H1 (cell line): ENCODE results near the gene MAN2C1. TPM values are rescaled to one million over a fixed set of nuclear protein-coding genes. Genes with fewer than 3 reads are reported as not detected.

Experiments
- CTCF ChIA-PET: fragments of 300-600 bp; sonication (Branson Sonifier 250); formaldehyde crosslinking; loops from one replicate; lab custom pipeline; 2021; ENCODE audit not compliant: partially characterized antibody; lab: Charles Lee
- POLR2A ChIA-PET: fragments of 300-600 bp; sonication (Branson Sonifier 250); formaldehyde crosslinking; loops from one replicate; lab custom pipeline; 2021; ENCODE audit warnings: inconsistent platforms; ENCODE audit not compliant: partially characterized antibody; lab: Charles Lee
- DNase-seq, 2 experiments: peaks; one replicate each; pipeline versions ENCODE4 v3.0.0 to v3.0.0-alpha.2; 2010 to 2022; ENCODE audit warnings: low spot score in 2 of 2, low read depth in 1 of 2, mixed read lengths in 1 of 2
- FAIRE-seq: peaks from 2 replicates; lab custom pipeline; 2011; peaks lifted over from hg19 to GRCh38; lab: Jason Lieb, UNC
- H2AFZ ChIP-seq: 2 replicates; pipeline ENCODE4 v1.8.1; 2012; ENCODE audit warnings: low read length, inconsistent platforms
- H2AK5ac ChIP-seq: 2 replicates; pipeline ENCODE4 v1.6.1; 2013; ENCODE audit warnings: low read depth, low read length
- H2BK120ac ChIP-seq: replicated peaks from 2 replicates; pipeline ENCODE3; 2013; ENCODE audit warnings: low read depth, low read length, inconsistent platforms
- H2BK12ac ChIP-seq: 2 replicates; pipeline ENCODE4 v1.6.1; 2013; ENCODE audit warnings: low read depth, low read length
- H2BK15ac ChIP-seq: 2 replicates; pipeline ENCODE4 v1.6.1; 2013; ENCODE audit warnings: low read length
- H2BK20ac ChIP-seq: 2 replicates; pipeline ENCODE4 v1.6.1; 2013; ENCODE audit warnings: low read length
- H2BK5ac ChIP-seq: 2 replicates; pipeline ENCODE4 v1.6.1; 2013; ENCODE audit warnings: low read depth, low read length
- H3K14ac ChIP-seq: 2 replicates; pipeline ENCODE4 v1.6.1; 2013; ENCODE audit warnings: inconsistent platforms; ENCODE audit not compliant: insufficient read length
- H3K18ac ChIP-seq: 2 replicates; pipeline ENCODE4 v1.6.1; 2013; ENCODE audit warnings: low read length; ENCODE audit errors: extremely low read depth
- H3K23ac ChIP-seq: 2 replicates; pipeline ENCODE4 v1.6.1; 2013; ENCODE audit warnings: inconsistent platforms; ENCODE audit not compliant: insufficient read length
- H3K23me2 ChIP-seq: 2 replicates; pipeline ENCODE4 v1.6.1; 2013; ENCODE audit warnings: low read depth, low read length
- H3K27ac ChIP-seq: 2 replicates; pipeline ENCODE4 v1.6.1; 2011; ENCODE audit warnings: low read depth, low read length, inconsistent platforms
- H3K27me3 ChIP-seq, 4 experiments: replicated peaks in 1 of 4; 1 replicate in 1 of 4; 2 replicates in 3 of 4; pipeline versions ENCODE4 v1.6.1 to v1.8.1; 2011 to 2013; ENCODE audit warnings: low read length in 3 of 4, mild to moderate bottlenecking in 3 of 4, inconsistent platforms in 2 of 4, mixed read lengths in 2 of 4, moderate library complexity in 1 of 4; ENCODE audit not compliant: control insufficient read depth in 3 of 4, insufficient read depth in 3 of 4; ENCODE audit errors: extremely low read depth in 1 of 4
- H3K36me3 ChIP-seq, 4 experiments: 2 replicates each; pipeline versions ENCODE4 v1.6.1 to v1.8.1; 2011 to 2013; ENCODE audit warnings: mild to moderate bottlenecking in 4 of 4, low read length in 3 of 4, moderate library complexity in 2 of 4, control low read depth in 1 of 4, inconsistent platforms in 1 of 4; ENCODE audit not compliant: insufficient read depth in 4 of 4, control insufficient read depth in 2 of 4
- H3K4ac ChIP-seq: replicated peaks from 2 replicates; pipeline ENCODE3; 2013; ENCODE audit warnings: low read length, low read depth, mixed read lengths, inconsistent platforms; ENCODE audit not compliant: insufficient read length
- H3K4me1 ChIP-seq, 4 experiments: replicated peaks in 1 of 4; 1 replicate in 1 of 4; 2 replicates in 3 of 4; pipeline versions ENCODE4 v1.6.1 to v1.8.1; 2011 to 2013; ENCODE audit warnings: low read length in 3 of 4, inconsistent platforms in 2 of 4, mixed read lengths in 1 of 4; ENCODE audit not compliant: insufficient read depth in 4 of 4, control insufficient read depth in 3 of 4
- H3K4me2 ChIP-seq, 2 experiments: 2 replicates each; pipeline versions ENCODE4 v1.6.1 to v1.8.1; 2011 to 2013; ENCODE audit warnings: low read depth in 2 of 2, low read length in 2 of 2, control low read depth in 1 of 2, inconsistent platforms in 1 of 2, mild to moderate bottlenecking in 1 of 2; ENCODE audit not compliant: insufficient read depth in 1 of 2
- H3K4me3 ChIP-seq, 4 experiments: fragments of 200-600, 300-600 bp in 1 of 4; sonication (generic), shearing (Covaris generic), sonication (Bioruptor Twin) in 1 of 4; 2 replicates each; pipeline versions ENCODE4 v1.5.1 to v1.8.1; 2011 to 2016; ENCODE audit warnings: low read length in 4 of 4, low read depth in 3 of 4, control low read depth in 2 of 4, inconsistent platforms in 2 of 4, mild to moderate bottlenecking in 2 of 4, mixed read lengths in 1 of 4, moderate library complexity in 1 of 4; ENCODE audit not compliant: insufficient read depth in 2 of 4; ENCODE audit errors: extremely low read depth in 1 of 4
- H3K56ac ChIP-seq: replicated peaks from 2 replicates; pipeline ENCODE3; 2013; ENCODE audit warnings: low read depth, mild to moderate bottlenecking, mixed read lengths, low read length, inconsistent platforms; ENCODE audit not compliant: insufficient read length
- H3K79me1 ChIP-seq: 2 replicates; pipeline ENCODE4 v1.6.1; 2013; ENCODE audit warnings: low read depth, low read length, control low read depth
- H3K79me2 ChIP-seq, 2 experiments: 2 replicates each; pipeline versions ENCODE4 v1.6.1 to v1.8.1; 2012 to 2013; ENCODE audit warnings: low read length in 2 of 2, mild to moderate bottlenecking in 2 of 2, inconsistent platforms in 1 of 2; ENCODE audit not compliant: insufficient read depth in 2 of 2, control insufficient read depth in 1 of 2
- H3K9ac ChIP-seq, 4 experiments: replicated peaks in 1 of 4; 1 replicate in 1 of 4; 2 replicates in 3 of 4; pipeline versions ENCODE4 v1.6.1 to v1.8.1; 2011 to 2013; ENCODE audit warnings: low read depth in 3 of 4, low read length in 3 of 4, control low read depth in 2 of 4, mild to moderate bottlenecking in 2 of 4, moderate library complexity in 2 of 4, inconsistent platforms in 1 of 4; ENCODE audit errors: extremely low read depth in 1 of 4
- H3K9me3 ChIP-seq, 2 experiments: 2 replicates each; pipeline versions ENCODE4 v1.6.1 to v1.8.1; 2012 to 2013; ENCODE audit warnings: mild to moderate bottlenecking in 2 of 2, moderate library complexity in 2 of 2, control low read depth in 1 of 2, inconsistent platforms in 1 of 2, low read depth in 1 of 2, low read length in 1 of 2, mixed read lengths in 1 of 2; ENCODE audit not compliant: insufficient read depth in 2 of 2
- H4K20me1 ChIP-seq, 2 experiments: replicated peaks in 1 of 2; 2 replicates each; pipeline versions ENCODE3 to v1.8.1; 2011 to 2013; ENCODE audit warnings: inconsistent platforms in 2 of 2, low read length in 2 of 2, mild to moderate bottlenecking in 1 of 2; ENCODE audit not compliant: insufficient read depth in 2 of 2, control insufficient read depth in 1 of 2
- H4K5ac ChIP-seq: 2 replicates; pipeline ENCODE4 v1.6.1; 2013; ENCODE audit warnings: low read length, low read depth, mixed read lengths, inconsistent platforms; ENCODE audit not compliant: insufficient read length
- H4K8ac ChIP-seq: 2 replicates; pipeline ENCODE4 v1.8.0; 2013; ENCODE audit warnings: mild to moderate bottlenecking, moderate library complexity, low read length, inconsistent platforms; ENCODE audit not compliant: insufficient read depth; ENCODE audit errors: extremely low read depth
- H4K91ac ChIP-seq: replicated peaks from 2 replicates; pipeline ENCODE3; 2013; ENCODE audit warnings: low read length, mixed read lengths, inconsistent platforms; ENCODE audit not compliant: insufficient read length
- ASH2L ChIP-seq: fragments of 200-600, 300-600 bp; sonication (generic); IDR thresholded peaks from one replicate; pipeline ENCODE4 v1.7.1; 2017; ENCODE audit warnings: low read length
- CHD1 ChIP-seq: IDR thresholded peaks from 2 replicates; pipeline ENCODE4 v1.6.1; 2012; ENCODE audit warnings: low read depth, low read length, improper control_type of control experiment
- CHD2 ChIP-seq: IDR thresholded peaks from 2 replicates; pipeline ENCODE4 v1.6.1; 2012; ENCODE audit warnings: low read length, improper control_type of control experiment
- EGR1 ChIP-seq: IDR thresholded peaks from 2 replicates; pipeline ENCODE4 v1.6.1; 2011; ENCODE audit warnings: low read depth, low read length, borderline replicate concordance
- HDAC6 ChIP-seq: IDR thresholded peaks from one replicate; pipeline ENCODE4 v1.7.1; 2012; ENCODE audit warnings: low read depth, mild to moderate bottlenecking, inconsistent platforms, low read length, moderate library complexity
- KDM1A ChIP-seq: fragments of 200-600, 300-600 bp; sonication (generic); IDR thresholded peaks from 2 replicates; pipeline ENCODE4 v1.7.1; 2016; ENCODE audit warnings: mild to moderate bottlenecking, low read length, borderline replicate concordance
- KDM4A ChIP-seq: IDR thresholded peaks from one replicate; pipeline ENCODE4 v1.7.1; 2012; ENCODE audit warnings: low read depth, mild to moderate bottlenecking, moderate library complexity, low read length, inconsistent platforms; ENCODE audit not compliant: severe bottlenecking
- SP4 ChIP-seq: IDR thresholded peaks from 2 replicates; pipeline ENCODE4 v1.6.1; 2012; ENCODE audit warnings: low read length, inconsistent platforms
- TBP ChIP-seq: IDR thresholded peaks from 2 replicates; pipeline ENCODE4 v1.6.1; 2011; ENCODE audit warnings: low read depth, low read length, improper control_type of control experiment
- TCF12 ChIP-seq: IDR thresholded peaks from 2 replicates; pipeline ENCODE4 v1.6.1; 2011; ENCODE audit warnings: low read depth, mild to moderate bottlenecking, low read length
- WGBS, 2 experiments: shearing (Covaris generic) in 1 of 2; methylation state at CpG; one replicate each; pipeline versions ENCODE4 v1.1.6 to v1.1.7; 2013 to 2015; ENCODE audit warnings: low lambda C conversion rate in 2 of 2, mixed read lengths in 2 of 2, inconsistent platforms in 1 of 2, low coverage in 1 of 2, missing lambda C conversion rate in 1 of 2; ENCODE audit not compliant: insufficient replicate concordance in 2 of 2, insufficient coverage in 1 of 2, insufficient read length in 1 of 2; ENCODE audit errors: extremely low coverage in 1 of 2, missing lambda C conversion rate in 1 of 2; 5-methylcytosine and 5-hydroxymethylcytosine counted together
- polyA plus RNA-seq, 7 experiments: library from polyadenylated mRNA; depleted of rRNA in 3 of 7; stranded (reverse) in 5 of 7; unstranded in 2 of 7; fragments of >200 nt in 5 of 7; fragments of 200-250 nt in 2 of 7; gene quantifications; 1 replicate in 5 of 7; 2 replicates in 1 of 7; 4 replicates in 1 of 7; pipeline versions ENCODE4 v1.2.1 to v1.2.3, GENCODE V29; 2011 to 2013; ENCODE audit warnings: missing spikeins in 2 of 7, mixed read lengths in 2 of 7
- total RNA-seq: library from RNA; stranded (reverse); fragmentation: NEBNext Ultra II Directional; extraction: Animal tissue kit (Norgen Biotek cat#: 25700); gene quantifications from 2 replicates; pipeline ENCODE4 v1.2.1, GENCODE V29; 2021

The MAN2C1 gene
- total and polyA plus RNA-seq, 2 of the 8 experiments (the other 6 are each of a cell fraction or from before 2014, with no cell fraction given) = 56.3 to 88.9 TPM

- 8% methylated on average over 4 of the region's 45 CpGs; no CpG with 5 or more reads in 1 of the 2 experiments for WGBS, 2 experiments
- H3K4me2 ChIP-seq = peak overlapping the region; percentile 84 to 85
- H2BK15ac ChIP-seq = no peak overlapping the region; the same call in 1 of the 2 replicates
- H3K79me1 ChIP-seq = no peaks in the 10 kb centered on the region
- H3K9ac ChIP-seq = peak overlapping the region in 3 of 4 experiments; percentile 26 to 65 (median 56); a peak in 5 of 7 replicates
- H2BK20ac ChIP-seq = no peak overlapping the region
- H2AFZ ChIP-seq = peak overlapping the region; percentile 69; the same call in 1 of the 2 replicates
- TF ChIP-seq KDM1A (no peak), KDM4A (no peak), CHD1 (no peak), TCF12 (no peak), ASH2L (no peak), EGR1 (no peak), SP4 (no peak), HDAC6 (no peak), TBP (no peak), CHD2 (no peak)
- H3K27ac ChIP-seq = no peak overlapping the region
- H4K5ac ChIP-seq = no peak overlapping the region
- no peak for FAIRE-seq
- peak in 1 of 2 experiments; percentile 64 for DNase-seq
- no peak overlapping the region for H3K14ac ChIP-seq
- ChIA-PET POLR2A (interaction anchor here (1.3 to 8.2 kb wide), 6 partner anchors 9 to 86 kb away, joined by 3 to 69 read pairs (median 10); partner anchors contain the start of genes COMMD4 and MAN2C1), CTCF (interaction anchor here (1.1 to 1.6 kb wide), 4 partner anchors 12 to 42 kb away, joined by 3 to 6 read pairs (median 4); partner anchors contain the start of gene MAN2C1)
- no peak overlapping the region; the same call in 1 of the 2 replicates for H3K18ac ChIP-seq
- H2BK12ac ChIP-seq = no peak overlapping the region
- H3K56ac ChIP-seq = peak overlapping the region; percentile 46
- peaks cover 0 to 7% of the 10 kb centered on the region in 2 experiments for H4K20me1 ChIP-seq
- peak overlapping the region; percentile 63 to 87 (median 76) for H3K4me3 ChIP-seq
- no peak overlapping the region for H2AK5ac ChIP-seq
- no peak overlapping the region; the same call in 1 of the 2 replicates for H4K8ac ChIP-seq
- H2BK120ac ChIP-seq = no peak overlapping the region
- peak overlapping the region; percentile 74 for H4K91ac ChIP-seq
- no peaks in the 10 kb centered on the region for H3K36me3 ChIP-seq
- peaks cover 0 to 9% (median 5%) of the 10 kb centered on the region in 4 experiments; a peak in 4 of 7 replicates for H3K4me1 ChIP-seq
- peaks cover 0 to 31% (median 16%) of the 10 kb centered on the region in 4 experiments; a peak in 5 of 7 replicates for H3K27me3 ChIP-seq
- H3K4ac ChIP-seq = peak overlapping the region; percentile 85
- H3K9me3 ChIP-seq = no peaks in the 10 kb centered on the region
- H3K79me2 ChIP-seq = no peaks in the 10 kb centered on the region
- H3K23me2 ChIP-seq = peaks cover 17% of the 10 kb centered on the region
- H2BK5ac ChIP-seq = no peak overlapping the region
- no peak overlapping the region for H3K23ac ChIP-seq
Measured at GRCh38 chr15:75348034-75348561, 20.3 kb downstream of the MAN2C1 start.
